Lower lobe of right lung (tissue), 2 donors: ENCODE results near the gene PLSCR3. TPM values are rescaled to one million over a fixed set of nuclear protein-coding genes. Genes with fewer than 3 reads are reported as not detected.

Experiments
- ATAC-seq, 2 donors: fragments of 200-7000 bp; cut with Tn5 transposase; one replicate each; pipeline ENCODE4 v1.9.1; 2020 to 2022; ENCODE audit warnings: mild to moderate bottlenecking in 2 of 2, moderate library complexity in 2 of 2
- DNase-seq: peaks from one replicate; pipeline ENCODE4 v3.0.0-alpha.2; 2020
- H3K27ac ChIP-seq: fragments of 200-600 bp; one replicate; pipeline ENCODE4 v1.8.0; 2022
- H3K27me3 ChIP-seq: fragments of 200-600 bp; one replicate; pipeline ENCODE4 v1.8.0; 2022; ENCODE audit warnings: low read depth
- H3K36me3 ChIP-seq: fragments of 200-600 bp; one replicate; pipeline ENCODE4 v1.8.0; 2022; ENCODE audit warnings: mild to moderate bottlenecking
- H3K4me1 ChIP-seq: fragments of 200-600 bp; one replicate; pipeline ENCODE4 v1.8.0; 2022
- H3K4me3 ChIP-seq: fragments of 200-600 bp; one replicate; pipeline ENCODE4 v1.8.0; 2022; ENCODE audit warnings: mild to moderate bottlenecking
- H3K9me3 ChIP-seq: fragments of 200-600 bp; one replicate; pipeline ENCODE4 v1.8.0; 2022
- intact Hi-C: fragments of 100-400 bp; cut with DNase I; formaldehyde crosslinking; loops from one replicate; pipeline ENCODE4 v1.11.0; 2022
- total RNA-seq: library from RNA; stranded (reverse); fragmentation: NEBNext Ultra II Directional; extraction: Animal tissue kit (Norgen Biotek cat#: 25700); gene quantifications from one replicate; pipeline ENCODE4 v1.2.1, GENCODE V29; 2021
- TF ChIP-seq, protein P1 (sequence below): fragments of 200-600 bp; IDR thresholded peaks from one replicate; pipeline ENCODE4 v1.8.0; 2022; ENCODE audit warnings: antibody characterized with exemption, mild to moderate bottlenecking
- donor health status: DM: no; HTN: yes; CAD: no; lungs with severe emphysema.

PLSCR3 gene
- total RNA-seq, 1 donor from 2014 or later: 27.1 TPM

DNA sequence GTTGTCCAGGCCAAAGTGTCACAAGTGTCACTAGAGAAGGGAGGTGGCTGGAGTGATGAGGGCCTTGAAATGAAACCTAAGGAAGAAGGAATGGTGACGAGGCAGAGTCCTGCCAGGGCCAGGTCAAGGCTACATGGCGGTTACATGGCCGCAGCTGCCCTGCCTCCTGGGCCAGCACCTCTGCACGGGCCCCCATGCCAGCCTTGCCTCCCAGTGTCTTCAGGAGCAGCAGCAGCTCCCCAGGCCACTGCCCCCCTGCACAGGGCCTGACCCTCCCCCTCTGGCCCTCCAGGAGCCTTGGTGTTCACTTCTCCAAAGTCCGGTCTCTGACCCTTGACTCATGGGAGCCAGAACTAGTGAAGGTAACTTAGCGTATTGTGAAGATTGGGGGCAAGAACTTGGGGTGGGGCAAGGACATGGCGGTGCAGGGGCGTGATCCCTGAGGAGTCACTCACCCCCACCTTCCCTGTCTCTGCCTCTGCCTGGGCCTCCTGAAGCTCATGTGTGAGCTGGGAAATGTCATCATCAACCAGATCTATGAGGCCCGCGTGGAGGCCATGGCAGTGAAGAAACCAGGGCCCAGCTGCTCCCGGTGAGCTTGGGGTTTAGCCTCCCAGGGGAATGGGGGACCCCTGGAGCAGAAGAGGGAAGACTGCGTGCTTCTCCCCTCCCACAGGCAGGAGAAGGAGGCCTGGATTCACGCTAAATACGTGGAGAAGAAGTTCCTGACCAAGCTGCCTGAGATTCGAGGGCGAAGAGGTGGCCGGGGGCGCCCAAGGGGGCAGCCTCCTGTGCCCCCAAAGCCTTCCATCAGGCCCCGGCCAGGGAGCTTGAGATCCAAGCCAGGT, 46.5 kb downstream of the PLSCR3 start:
- Histone ChIP-seq H3K9me3 (no peaks in the 10 kb centered on the region), H3K27ac (no peak overlapping the region), H3K4me1 (peaks cover 26% of the 10 kb centered on the region), H3K27me3 (no peaks in the 10 kb centered on the region), H3K4me3 (no peak overlapping the region), H3K36me3 (no peaks in the 10 kb centered on the region)
- no peak for ATAC-seq
- TF ChIP-seq, protein P1, sequence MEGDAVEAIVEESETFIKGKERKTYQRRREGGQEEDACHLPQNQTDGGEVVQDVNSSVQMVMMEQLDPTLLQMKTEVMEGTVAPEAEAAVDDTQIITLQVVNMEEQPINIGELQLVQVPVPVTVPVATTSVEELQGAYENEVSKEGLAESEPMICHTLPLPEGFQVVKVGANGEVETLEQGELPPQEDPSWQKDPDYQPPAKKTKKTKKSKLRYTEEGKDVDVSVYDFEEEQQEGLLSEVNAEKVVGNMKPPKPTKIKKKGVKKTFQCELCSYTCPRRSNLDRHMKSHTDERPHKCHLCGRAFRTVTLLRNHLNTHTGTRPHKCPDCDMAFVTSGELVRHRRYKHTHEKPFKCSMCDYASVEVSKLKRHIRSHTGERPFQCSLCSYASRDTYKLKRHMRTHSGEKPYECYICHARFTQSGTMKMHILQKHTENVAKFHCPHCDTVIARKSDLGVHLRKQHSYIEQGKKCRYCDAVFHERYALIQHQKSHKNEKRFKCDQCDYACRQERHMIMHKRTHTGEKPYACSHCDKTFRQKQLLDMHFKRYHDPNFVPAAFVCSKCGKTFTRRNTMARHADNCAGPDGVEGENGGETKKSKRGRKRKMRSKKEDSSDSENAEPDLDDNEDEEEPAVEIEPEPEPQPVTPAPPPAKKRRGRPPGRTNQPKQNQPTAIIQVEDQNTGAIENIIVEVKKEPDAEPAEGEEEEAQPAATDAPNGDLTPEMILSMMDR: no peak
- DNase-seq: no peak
- intact Hi-C loops: no loop called here

DNA sequence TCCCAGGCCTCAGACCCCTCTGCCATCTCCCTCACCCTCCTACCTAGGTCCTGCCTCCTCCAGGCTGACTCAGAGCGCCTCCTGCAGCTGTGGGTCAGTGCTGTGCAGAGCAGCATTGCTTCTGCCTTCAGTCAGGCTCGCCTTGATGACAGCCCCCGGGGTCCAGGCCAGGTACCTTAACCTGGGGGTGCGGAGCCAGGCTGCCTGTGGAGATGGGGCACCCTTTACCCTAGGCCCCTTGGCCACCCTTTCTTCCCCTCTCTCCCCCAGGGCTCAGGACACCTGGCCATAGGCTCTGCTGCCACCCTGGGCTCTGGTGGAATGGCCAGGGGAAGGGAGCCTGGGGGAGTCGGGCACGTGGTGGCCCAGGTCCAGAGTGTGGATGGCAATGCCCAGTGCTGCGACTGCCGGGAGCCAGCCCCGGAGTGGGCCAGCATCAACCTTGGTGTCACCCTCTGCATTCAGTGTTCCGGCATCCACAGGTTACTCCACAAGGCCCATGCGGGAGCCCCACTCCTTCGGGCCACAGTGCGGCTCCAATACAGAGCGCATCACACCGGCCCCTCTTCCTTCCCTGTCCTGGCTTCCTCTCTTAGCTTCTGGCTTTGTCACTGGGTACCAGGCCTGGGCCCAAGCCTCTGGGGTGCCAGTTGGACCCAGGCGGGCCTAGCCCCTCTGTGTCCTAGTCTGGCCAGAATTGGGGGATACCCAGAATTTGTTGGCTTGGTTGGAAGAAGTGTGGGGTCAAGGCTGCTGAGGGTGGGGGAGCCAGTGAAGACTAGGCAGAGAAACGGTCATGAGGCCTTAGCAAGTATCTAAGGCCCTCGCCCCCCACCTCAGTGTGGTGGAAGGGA, 47.3 kb downstream of the PLSCR3 start:
- intact Hi-C loops: no loop called here
- peaks cover 20% of the 10 kb centered on the region for H3K4me1 ChIP-seq
- ATAC-seq: no peak
- no peak for DNase-seq
- H3K9me3 ChIP-seq: no peaks in the 10 kb centered on the region
- TF ChIP-seq, protein P1: no peak
- peaks cover 4% of the 10 kb centered on the region for H3K36me3 ChIP-seq
- peaks cover 5% of the 10 kb centered on the region for H3K27me3 ChIP-seq
- H3K27ac ChIP-seq: no peak overlapping the region
- no peak overlapping the region for H3K4me3 ChIP-seq

DNA sequence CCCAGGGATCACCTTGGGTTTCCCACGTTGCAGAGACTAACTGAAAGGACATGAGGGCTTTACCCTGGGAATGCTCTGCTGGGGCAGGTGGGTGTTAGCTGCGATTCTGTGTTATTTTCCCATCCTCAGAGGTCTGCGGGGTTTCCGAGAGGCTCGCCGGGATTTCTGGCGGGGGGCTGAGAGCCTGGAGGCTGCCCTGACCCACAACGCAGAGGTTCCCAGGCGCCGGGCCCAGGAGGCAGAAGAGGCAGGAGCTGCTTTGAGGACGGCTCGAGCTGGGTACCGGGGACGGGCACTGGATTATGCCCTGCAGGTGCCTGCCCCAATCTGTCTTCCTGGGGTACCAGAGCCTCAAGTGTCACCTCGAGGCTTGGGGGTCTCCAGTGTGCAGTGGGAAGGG, 51.1 kb downstream of the PLSCR3 start:
- intact Hi-C loops: no loop called here
- H3K4me1 ChIP-seq: peaks cover 3% of the 10 kb centered on the region
- ATAC-seq (no peak), DNase-seq (no peak)
- H3K36me3 ChIP-seq: peaks cover 11% of the 10 kb centered on the region
- TF ChIP-seq, protein P1: no peak
- peaks cover 9% of the 10 kb centered on the region for H3K27me3 ChIP-seq
- H3K27ac ChIP-seq: no peak overlapping the region
- no peaks in the 10 kb centered on the region for H3K9me3 ChIP-seq
- no peak overlapping the region for H3K4me3 ChIP-seq

- Histone ChIP-seq H3K27ac (no peak overlapping the region), H3K36me3 (peaks cover 11% of the 10 kb centered on the region), H3K4me1 (peaks cover 3% of the 10 kb centered on the region), H3K9me3 (no peaks in the 10 kb centered on the region), H3K27me3 (peaks cover 10% of the 10 kb centered on the region), H3K4me3 (no peak overlapping the region)
- intact Hi-C loops: no loop called here
- no peak for ATAC-seq
- TF ChIP-seq, protein P1: no peak
- DNase-seq: no peak
Measured at GRCh38 chr17:7341842-7342241, 52.5 kb downstream of the PLSCR3 start.

GRCh38 chr17:7340179-7340578, 54.1 kb downstream of the PLSCR3 start:
- TF ChIP-seq, protein P1: no peak
- intact Hi-C loops: no loop called here
- no peak for ATAC-seq

More at GRCh38 chr17:7340179-7340578, 54.1 kb downstream of the PLSCR3 start:
- Histone ChIP-seq H3K9me3 (no peaks in the 10 kb centered on the region), H3K27ac (no peak overlapping the region), H3K36me3 (peaks cover 11% of the 10 kb centered on the region), H3K27me3 (peaks cover 21% of the 10 kb centered on the region), H3K4me1 (peaks cover 3% of the 10 kb centered on the region), H3K4me3 (no peak overlapping the region)
- DNase-seq: no peak

Other genes with a start within 250 kb of the PLSCR3 start
- gene ASGR1, start 215.2 kb downstream of the PLSCR3 start, total RNA-seq: 5.1 TPM
- 29.3 TPM for gene DLG4, start 174.7 kb downstream of the PLSCR3 start, total RNA-seq
- 576 TPM for gene ACADVL, start 174.6 kb downstream of the PLSCR3 start, total RNA-seq
- gene DVL2, start 160.0 kb downstream of the PLSCR3 start, total RNA-seq: 46.4 TPM
- 33.9 TPM for gene PHF23, start 155.1 kb downstream of the PLSCR3 start, total RNA-seq
- gene GABARAP, start 152.1 kb downstream of the PLSCR3 start, total RNA-seq: 587 TPM
- gene CTDNEP1, start 142.8 kb downstream of the PLSCR3 start, total RNA-seq: 140 TPM
- gene ELP5, start 142.3 kb downstream of the PLSCR3 start, total RNA-seq: 33.2 TPM
- 98.7 TPM for gene CLDN7, start 132.0 kb downstream of the PLSCR3 start, total RNA-seq
- 1.1 TPM for gene SLC2A4, start 112.8 kb downstream of the PLSCR3 start, total RNA-seq
- 0.41 TPM for gene YBX2, start 99.9 kb downstream of the PLSCR3 start, total RNA-seq
- 216 TPM for gene EIF5A, start 86.9 kb downstream of the PLSCR3 start, total RNA-seq
- gene GPS2, start 79.2 kb downstream of the PLSCR3 start, total RNA-seq: 66.6 TPM
- 35.2 TPM for gene NEURL4, start 65.2 kb downstream of the PLSCR3 start, total RNA-seq
- gene ACAP1, start 58.0 kb downstream of the PLSCR3 start, total RNA-seq: 26.5 TPM
- gene KCTD11, start 42.4 kb downstream of the PLSCR3 start, total RNA-seq: 11.0 TPM
- not detected for gene TMEM95, start 39.4 kb downstream of the PLSCR3 start, total RNA-seq
- gene TNK1, start 13.4 kb downstream of the PLSCR3 start, total RNA-seq: 4.1 TPM
- gene TMEM256, start 9.6 kb upstream of the PLSCR3 start, total RNA-seq: 51.2 TPM
- gene NLGN2, start 13.3 kb upstream of the PLSCR3 start, total RNA-seq: 9.5 TPM
- gene SPEM1, start 25.8 kb upstream of the PLSCR3 start, total RNA-seq: not detected
- gene SPEM2, start 31.1 kb upstream of the PLSCR3 start, total RNA-seq: not detected
- gene SPEM3, start 34.3 kb upstream of the PLSCR3 start, total RNA-seq: not detected
- 8.1 TPM for gene TMEM102, start 40.9 kb upstream of the PLSCR3 start, total RNA-seq
- 1.2 TPM for gene FGF11, start 45.0 kb upstream of the PLSCR3 start, total RNA-seq
- gene CHRNB1, start 50.5 kb upstream of the PLSCR3 start, total RNA-seq: 8.4 TPM
- gene ZBTB4, start 85.1 kb upstream of the PLSCR3 start, total RNA-seq: 79.0 TPM
- gene SLC35G6, start 86.9 kb upstream of the PLSCR3 start, total RNA-seq: not detected
- gene POLR2A, start 89.8 kb upstream of the PLSCR3 start, total RNA-seq: 101 TPM
- 91.3 TPM for gene TNFSF12, start 154.5 kb upstream of the PLSCR3 start, total RNA-seq
- 161 TPM for gene TNFSF13, start 164.2 kb upstream of the PLSCR3 start, total RNA-seq
- 87.0 TPM for gene SENP3, start 167.4 kb upstream of the PLSCR3 start, total RNA-seq
- gene CD68, start 185.1 kb upstream of the PLSCR3 start, total RNA-seq: 667 TPM
- gene MPDU1, start 189.3 kb upstream of the PLSCR3 start, total RNA-seq: 55.3 TPM
- gene SOX15, start 195.6 kb upstream of the PLSCR3 start, total RNA-seq: 0.47 TPM
- gene FXR2, start 220.4 kb upstream of the PLSCR3 start, total RNA-seq: 36.0 TPM
- 86.3 TPM for gene SAT2, start 233.3 kb upstream of the PLSCR3 start, total RNA-seq
- gene SHBG, start 235.6 kb upstream of the PLSCR3 start, total RNA-seq: not detected